Tibial artery (tissue), 4 donors: ENCODE measurements around the gene FUT9.

Experiments
- DNase-seq, 2 donors: peaks; one replicate each; pipeline ENCODE4 v3.0.0-alpha.2; 2019
- H3K27ac ChIP-seq, 2 donors: fragments of 200-600 bp; sonication (generic) in 1 of 2; 1 replicate in 1 of 2; 2 replicates in 1 of 2; pipeline ENCODE4 v1.5.1; 2018 to 2019; ENCODE audit warnings: mild to moderate bottlenecking in 1 of 2
- H3K27me3 ChIP-seq, 2 donors: fragments of 200-600 bp; sonication (generic) in 1 of 2; one replicate each; pipeline versions ENCODE4 v1.5.1 to v1.6.0; 2016 to 2019
- H3K36me3 ChIP-seq, 3 donors: fragments of 200-600 bp; sonication (generic) in 2 of 3; one replicate each; pipeline ENCODE4 v1.5.1; 2016 to 2019; ENCODE audit warnings: mild to moderate bottlenecking in 2 of 3
- H3K4me1 ChIP-seq, 4 donors: fragments of 200-600 bp; sonication (generic) in 2 of 4; 1 replicate in 3 of 4; 2 replicates in 1 of 4; pipeline ENCODE4 v1.5.1; 2016 to 2019
- H3K4me3 ChIP-seq, 2 donors: fragments of 200-600 bp; sonication (generic) in 1 of 2; 1 replicate in 1 of 2; 2 replicates in 1 of 2; pipeline ENCODE4 v1.5.1; 2018 to 2019; ENCODE audit warnings: mild to moderate bottlenecking in 2 of 2
- H3K9me3 ChIP-seq, 3 donors: fragments of 200-600 bp; sonication (generic) in 1 of 3; one replicate each; pipeline ENCODE4 v1.5.1; 2016 to 2019
- CTCF ChIP-seq, 2 experiments: fragments of 200-600 bp in 1 of 2; fragments of 450-650 bp in 1 of 2; IDR thresholded peaks; one replicate each; pipeline ENCODE4 v1.5.1; 2017 to 2019; ENCODE audit warnings: antibody characterized with exemption in 2 of 2, mild to moderate bottlenecking in 1 of 2, moderate library complexity in 1 of 2
- intact Hi-C: fragments of 100-400 bp; cut with DNase I; formaldehyde crosslinking; loops from one replicate; pipeline ENCODE4 v1.15.0; 2023; ENCODE audit warnings: low total_unique reads

Gene FUT9

DNA sequence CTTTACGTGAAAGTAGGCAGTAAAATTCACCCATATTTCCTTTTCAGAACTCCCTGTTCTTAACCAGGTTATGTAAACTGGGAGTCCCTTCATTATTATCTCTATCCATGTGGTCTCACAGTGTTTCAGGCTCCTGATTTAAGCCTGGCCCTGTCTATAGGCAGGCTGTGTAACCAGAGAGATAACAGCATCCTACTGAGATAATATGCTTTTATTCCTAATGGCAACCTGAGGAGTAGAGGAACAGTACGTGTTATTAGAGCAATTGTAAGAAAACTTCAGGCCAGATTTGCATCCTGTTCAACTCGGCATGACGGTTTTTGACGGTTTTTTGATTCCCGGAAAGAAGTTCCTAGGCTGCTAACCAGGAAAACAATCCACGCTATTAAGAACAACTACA is 16.9 kb downstream of the FUT9 start:
- Histone ChIP-seq H3K27me3 (no peaks in the 10 kb centered on the region), H3K9me3 (no peaks in the 10 kb centered on the region), H3K4me1 (no peaks in the 10 kb centered on the region), H3K36me3 (no peaks in the 10 kb centered on the region), H3K27ac (no peak overlapping the region), H3K4me3 (no peak overlapping the region)
- no peak for DNase-seq
- TF ChIP-seq CTCF (IDR thresholded peaks at IDR 0.05): no peak
- intact Hi-C loops: no loop called here

- Histone ChIP-seq H3K27ac (no peak overlapping the region), H3K9me3 (no peaks in the 10 kb centered on the region), H3K4me1 (no peaks in the 10 kb centered on the region), H3K36me3 (no peaks in the 10 kb centered on the region), H3K27me3 (no peaks in the 10 kb centered on the region), H3K4me3 (no peak overlapping the region)
- no peak for TF ChIP-seq CTCF (IDR thresholded peaks at IDR 0.05)
- intact Hi-C loops: no loop called here
- DNase-seq: no peak
These were observed 35.8 kb downstream of the FUT9 start for GRCh38 chr6:96051555-96051954.

DNA sequence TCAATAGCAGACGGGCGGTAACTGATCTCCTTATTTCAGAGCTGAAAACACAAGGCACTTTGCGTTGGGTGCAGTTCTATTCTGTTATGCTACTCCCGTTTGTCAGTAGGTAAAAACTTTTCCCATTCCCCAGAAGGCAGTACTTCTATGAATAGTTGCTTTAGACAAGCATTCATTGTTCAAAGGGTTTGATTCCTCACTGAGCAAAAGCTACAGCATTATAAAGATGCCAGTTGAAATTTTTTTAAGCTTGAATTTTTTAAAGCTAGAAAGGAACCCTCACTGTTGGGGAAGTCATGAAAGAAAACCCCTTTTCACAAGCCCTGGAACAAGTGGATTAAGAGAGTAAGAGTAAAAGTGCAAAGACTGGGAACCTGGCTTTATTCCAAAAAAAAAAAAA is 42.3 kb downstream of the FUT9 start:
- no peak for TF ChIP-seq CTCF (IDR thresholded peaks at IDR 0.05)
- DNase-seq: no peak
- peaks cover 0 to 12% (median 0%) of the 10 kb centered on the region in 4 donors for H3K4me1 ChIP-seq
- H3K27me3 ChIP-seq: no peaks in the 10 kb centered on the region
- no peaks in the 10 kb centered on the region for H3K9me3 ChIP-seq
- H3K4me3 ChIP-seq: no peak overlapping the region
- intact Hi-C loops: no loop called here
- H3K27ac ChIP-seq: no peak overlapping the region
- no peaks in the 10 kb centered on the region for H3K36me3 ChIP-seq

- TF ChIP-seq CTCF (IDR thresholded peaks at IDR 0.05): no peak
- Histone ChIP-seq H3K27ac (no peak overlapping the region), H3K4me1 (peaks cover 0 to 12% (median 0%) of the 10 kb centered on the region in 4 donors), H3K9me3 (no peaks in the 10 kb centered on the region), H3K36me3 (no peaks in the 10 kb centered on the region), H3K4me3 (no peak overlapping the region), H3K27me3 (no peaks in the 10 kb centered on the region)
- no peak for DNase-seq
- intact Hi-C loops: no loop called here
These were observed 43.8 kb downstream of the FUT9 start for GRCh38 chr6:96059586-96059985.

DNA sequence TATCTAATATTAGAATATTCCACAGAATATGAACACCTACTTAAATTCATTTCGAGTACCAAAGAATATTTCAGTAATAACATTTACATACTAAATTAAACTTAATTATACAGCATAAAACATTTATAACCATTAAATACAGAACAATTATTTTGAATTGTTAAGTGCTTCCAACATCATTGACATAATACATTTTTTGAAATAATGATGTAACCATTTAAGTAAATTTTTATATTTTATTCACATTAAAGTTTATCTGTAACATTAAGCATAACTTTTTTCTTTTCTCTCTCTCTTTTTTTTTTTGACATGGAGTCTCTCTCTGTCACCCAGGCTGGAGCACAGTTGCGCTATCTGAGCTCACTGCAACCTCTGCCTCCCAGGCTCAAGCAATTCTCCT is 44.5 kb downstream of the FUT9 start:
- Histone ChIP-seq H3K4me1 (peaks cover 0 to 12% (median 0%) of the 10 kb centered on the region in 4 donors), H3K36me3 (no peaks in the 10 kb centered on the region), H3K4me3 (no peak overlapping the region), H3K27ac (no peak overlapping the region), H3K9me3 (no peaks in the 10 kb centered on the region), H3K27me3 (no peaks in the 10 kb centered on the region)
- no peak for TF ChIP-seq CTCF (IDR thresholded peaks at IDR 0.05)
- intact Hi-C loops: no loop called here
- no peak for DNase-seq

GRCh38 chr6:96065213-96065612 is 49.4 kb downstream of the FUT9 start:
- Histone ChIP-seq H3K27me3 (no peaks in the 10 kb centered on the region), H3K4me3 (no peak overlapping the region), H3K36me3 (no peaks in the 10 kb centered on the region), H3K4me1 (no peaks in the 10 kb centered on the region), H3K9me3 (no peaks in the 10 kb centered on the region), H3K27ac (no peak overlapping the region)
- intact Hi-C loops: no loop called here
- TF ChIP-seq CTCF (IDR thresholded peaks at IDR 0.05): no peak
- DNase-seq: no peak
